OCI-LY7 (cell line): ENCODE measurements around the gene RCN2.

Source experiments
- CTCF ChIP-seq: fragments of 200-600 bp; sonication (generic); conservative IDR thresholded peaks from 2 replicates; pipeline ENCODE4 v1.5.1; 2014; ENCODE audit warnings: mild to moderate bottlenecking, antibody characterized with exemption, low read length, moderate library complexity, mixed read lengths
- EZH2phosphoT487 ChIP-seq: fragments of 200-600 bp; sonication (generic); IDR thresholded peaks from 2 replicates; pipeline ENCODE4 v1.6.1; 2018; ENCODE audit warnings: low read depth, borderline replicate concordance, mild to moderate bottlenecking, mixed run types, antibody characterized with exemption, low read length, moderate library complexity, mixed read lengths

- TF ChIP-seq CTCF (no peak), EZH2phosphoT487 (no peak)
Measured at GRCh38 chr15:76968306-76968705, 36.8 kb downstream of the RCN2 start.
